ENCODE measurements around the gene PRICKLE3.
"Not testable (repeated sequence)": the region's sequence is repeated elsewhere in the genome, so short reads cannot be mapped to it uniquely, and the experiment has no call there.

PRICKLE3 gene

DNA sequence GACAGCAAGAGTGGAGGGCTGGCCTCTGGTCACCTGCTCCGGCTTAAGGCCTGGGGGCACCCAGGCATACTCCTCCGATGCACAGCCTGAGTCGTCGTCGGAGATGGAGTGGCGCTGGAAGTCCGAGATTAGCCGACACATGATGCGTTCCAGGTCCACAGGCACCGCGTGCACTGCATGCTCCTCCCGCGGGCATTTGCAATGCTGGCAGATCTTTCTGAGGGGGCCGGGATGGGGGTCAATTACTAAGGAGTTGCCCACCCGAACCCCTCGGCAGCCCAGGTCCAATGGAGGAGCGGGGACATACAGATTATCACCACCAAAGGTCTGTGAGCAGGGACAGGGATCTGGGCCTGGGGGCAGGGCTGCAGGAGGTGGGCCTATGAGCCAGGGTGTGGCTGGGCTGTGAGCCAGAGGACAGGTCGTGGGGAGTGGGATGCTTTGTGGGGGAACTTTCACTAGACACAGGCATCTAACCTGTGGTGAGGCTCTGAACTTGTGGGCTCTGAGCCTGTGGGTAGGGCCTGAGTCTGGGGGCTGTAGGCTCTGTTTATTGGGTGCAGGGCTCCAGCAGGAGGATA, 2.4 kb downstream of the PRICKLE3 start:
- DNase-seq (ENCODE audit: low read depth in 2 of 2, low spot score in 1 of 2), result no peak

DNA sequence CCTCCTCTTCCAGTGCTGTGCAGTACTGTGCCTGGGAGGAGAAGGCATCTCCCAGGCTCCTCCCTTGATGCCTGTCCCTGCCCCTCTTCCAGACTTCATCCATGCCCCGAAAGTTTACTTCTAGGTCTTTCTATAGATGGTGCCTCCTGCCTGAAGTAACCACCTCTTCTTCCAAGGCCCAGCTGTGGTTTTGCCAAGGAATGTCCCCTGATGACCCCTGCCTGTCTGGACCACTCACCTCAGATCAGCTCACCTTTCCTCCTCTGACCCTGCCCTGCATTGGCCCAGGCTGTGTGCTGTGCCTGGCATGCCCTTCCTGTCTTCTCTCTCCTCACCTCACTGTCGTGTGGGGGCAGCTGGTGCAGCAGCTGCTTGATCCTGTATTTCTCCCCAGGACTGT, 6.8 kb downstream of the PRICKLE3 start:
- no peak for DNase-seq (ENCODE audit: low read depth in 2 of 2, low spot score in 1 of 2)

DNA sequence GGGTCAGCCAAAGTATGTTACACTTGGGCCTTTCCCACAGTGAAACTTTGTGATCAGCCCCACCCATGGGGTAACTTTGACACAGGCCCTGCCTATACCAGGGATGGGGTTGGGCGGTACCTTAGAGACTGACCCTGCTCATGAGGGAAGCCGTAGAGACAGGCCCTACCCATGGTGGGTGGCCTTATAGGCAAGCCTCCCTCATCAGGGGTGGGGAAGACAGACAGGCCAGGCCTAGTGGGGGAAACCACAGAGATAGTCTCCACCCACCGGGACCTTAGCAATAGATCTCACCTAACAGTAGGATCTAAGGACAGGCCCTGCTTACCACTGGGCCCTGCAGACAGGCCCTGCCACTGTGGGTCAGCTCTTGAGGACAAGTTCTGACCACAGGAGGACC, 7.6 kb downstream of the PRICKLE3 start:
- DNase-seq (ENCODE audit: low read depth in 2 of 2, low spot score in 1 of 2), result no peak

GRCh38 chrX:49177873-49178480, 8.2 kb downstream of the PRICKLE3 start:
- DNase-seq (ENCODE audit: low read depth in 2 of 2, low spot score in 1 of 2), result no peak

DNA sequence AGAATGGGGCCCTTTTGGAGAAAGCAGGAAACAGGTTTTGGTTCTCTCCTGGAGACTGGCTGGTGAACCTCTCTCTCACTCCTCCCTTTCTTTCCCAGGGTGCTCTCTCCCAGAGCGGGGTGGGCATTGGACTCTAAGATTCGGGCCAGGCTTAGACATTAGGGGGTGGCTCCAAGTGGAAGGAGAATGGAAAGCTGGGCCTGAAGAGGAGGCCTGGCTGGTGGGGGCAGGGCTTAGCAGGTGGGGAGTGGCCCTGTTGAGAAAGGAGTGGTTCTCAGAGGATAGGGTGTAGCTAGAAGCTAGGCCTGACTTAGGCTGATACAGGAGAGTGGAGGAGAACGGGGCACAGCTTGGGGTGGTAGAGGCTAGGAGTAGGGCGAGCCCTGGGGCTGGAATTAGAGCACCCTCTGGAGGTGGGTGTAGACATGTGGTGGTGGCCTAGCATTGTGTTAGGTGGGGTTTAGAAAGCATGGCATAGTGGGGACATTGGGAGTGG, 8.8 kb downstream of the PRICKLE3 start:
- no peak for DNase-seq (ENCODE audit: low read depth in 2 of 2, low spot score in 1 of 2)

DNA sequence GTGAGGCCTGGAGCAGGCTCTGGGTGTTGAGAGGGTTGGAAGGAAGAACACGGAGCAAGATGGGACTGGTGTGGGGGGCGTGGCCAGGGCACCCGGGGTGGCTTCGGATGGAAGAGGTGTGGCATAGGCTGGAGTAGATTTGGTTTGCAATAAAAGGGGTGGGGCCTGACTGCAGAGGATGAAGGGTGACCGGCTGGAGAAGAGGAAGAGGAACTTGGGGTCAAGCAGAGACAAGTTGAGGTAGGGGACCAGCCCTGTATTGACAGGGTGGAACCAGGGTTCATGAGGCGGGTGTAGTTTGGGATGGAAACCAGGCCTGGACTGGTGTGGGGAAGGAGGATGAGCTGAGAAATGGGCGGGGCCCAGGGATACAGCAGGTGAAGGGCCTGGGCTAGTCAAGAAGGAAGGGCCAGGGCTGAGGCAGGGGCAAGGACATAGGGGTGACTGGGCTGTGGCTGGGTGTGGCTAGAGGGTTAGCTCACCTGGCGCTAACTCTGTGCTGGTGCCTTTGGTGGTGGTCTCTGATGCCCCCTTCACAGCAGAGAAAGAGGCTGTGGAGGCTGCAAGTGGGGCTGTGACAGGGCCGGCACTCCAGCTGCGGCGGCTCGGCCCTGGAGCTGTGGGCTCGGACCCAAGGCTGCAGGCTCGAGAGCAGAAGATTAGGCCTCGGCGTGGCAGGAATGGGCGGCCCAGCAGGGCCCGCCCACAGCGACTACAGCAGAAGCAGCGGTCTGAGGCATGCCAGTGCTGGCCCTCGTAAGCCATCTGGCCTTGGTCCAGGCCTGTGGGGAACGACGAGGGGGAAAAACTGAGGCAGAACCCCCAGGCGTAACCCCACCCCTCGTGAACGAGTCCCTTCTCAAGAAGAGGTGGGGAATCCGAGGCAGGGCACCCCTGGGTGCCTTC, 9.5 kb downstream of the PRICKLE3 start:
- DNase-seq (ENCODE audit: low read depth in 2 of 2, low spot score in 1 of 2), result no peak

DNA sequence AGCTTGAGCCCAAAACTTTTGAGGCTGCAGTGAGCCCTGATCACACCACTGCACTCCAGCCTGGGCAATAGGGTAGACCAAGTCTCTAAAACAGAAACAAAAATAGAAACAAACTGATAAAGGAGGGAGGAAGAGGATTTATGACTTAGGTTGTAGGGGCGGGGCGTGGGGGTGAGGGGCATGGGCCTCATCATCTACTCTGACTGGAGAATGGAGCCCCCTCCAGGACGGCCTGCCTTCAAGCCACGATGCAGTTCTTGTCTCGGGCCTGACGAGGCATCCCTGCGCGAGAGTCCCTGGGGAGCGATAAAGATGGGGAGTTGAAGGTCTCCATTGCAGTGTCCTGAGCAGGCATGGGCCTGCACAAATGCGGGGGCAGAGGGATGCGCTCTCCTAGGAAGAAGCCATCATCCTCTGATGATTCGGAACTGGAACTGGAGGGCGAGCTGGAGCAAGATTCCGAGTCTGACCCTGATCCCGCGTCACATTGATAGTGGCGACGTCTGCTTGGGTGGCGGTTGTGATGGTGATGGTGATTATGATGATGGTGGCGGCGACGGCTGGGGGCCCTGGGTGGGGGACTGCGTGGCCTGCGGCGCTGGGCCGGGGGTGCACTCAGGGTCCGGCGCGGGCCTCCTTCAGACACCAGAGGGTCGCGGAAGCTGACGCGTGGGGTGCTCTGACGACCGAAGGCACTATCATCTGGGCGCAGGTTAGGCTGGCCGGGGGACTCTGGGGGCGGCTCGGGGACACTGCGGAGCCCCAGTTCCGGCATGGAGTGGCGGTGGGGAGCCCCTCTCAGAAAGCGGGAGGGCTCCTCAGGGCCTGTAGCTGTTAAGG, 10.5 kb downstream of the PRICKLE3 start:
- DNase-seq (ENCODE audit: low read depth in 2 of 2, low spot score in 1 of 2), result no peak

- no peak for DNase-seq (ENCODE audit: low read depth in 2 of 2, low spot score in 1 of 2)
These were observed 11.4 kb downstream of the PRICKLE3 start for GRCh38 chrX:49174723-49175122.

- DNase-seq (ENCODE audit: low read depth in 2 of 2, low spot score in 1 of 2), result not testable (repeated sequence)
These were observed 12.6 kb downstream of the PRICKLE3 start for GRCh38 chrX:49173544-49173943.

DNA sequence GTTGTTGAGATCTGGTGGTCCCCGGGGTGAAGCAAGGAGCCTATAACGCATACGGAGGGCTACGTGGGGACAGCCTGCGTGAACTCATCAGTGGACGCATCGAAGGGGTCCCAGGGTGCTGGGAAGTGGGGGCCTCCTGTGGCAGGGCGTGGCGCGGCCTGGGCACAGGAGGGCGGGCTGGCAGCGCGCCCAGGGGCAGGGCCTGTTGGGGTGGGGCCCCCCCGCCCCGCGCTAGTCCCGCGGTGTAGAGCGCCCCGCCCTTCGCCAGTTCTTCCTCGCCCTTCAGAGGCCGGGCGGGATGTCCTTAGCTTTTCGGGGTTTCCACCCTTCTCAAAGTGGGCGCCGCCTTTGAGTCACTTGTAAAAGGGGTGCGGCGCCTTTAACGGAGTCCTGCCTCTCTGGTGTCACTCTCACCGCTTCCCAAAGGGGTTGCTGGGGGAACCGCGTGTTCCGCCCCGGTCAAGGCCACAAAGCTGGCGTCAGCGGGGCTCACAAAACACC, 13.8 kb downstream of the PRICKLE3 start:
- no peak for DNase-seq (ENCODE audit: low read depth in 2 of 2, low spot score in 1 of 2)

DNA sequence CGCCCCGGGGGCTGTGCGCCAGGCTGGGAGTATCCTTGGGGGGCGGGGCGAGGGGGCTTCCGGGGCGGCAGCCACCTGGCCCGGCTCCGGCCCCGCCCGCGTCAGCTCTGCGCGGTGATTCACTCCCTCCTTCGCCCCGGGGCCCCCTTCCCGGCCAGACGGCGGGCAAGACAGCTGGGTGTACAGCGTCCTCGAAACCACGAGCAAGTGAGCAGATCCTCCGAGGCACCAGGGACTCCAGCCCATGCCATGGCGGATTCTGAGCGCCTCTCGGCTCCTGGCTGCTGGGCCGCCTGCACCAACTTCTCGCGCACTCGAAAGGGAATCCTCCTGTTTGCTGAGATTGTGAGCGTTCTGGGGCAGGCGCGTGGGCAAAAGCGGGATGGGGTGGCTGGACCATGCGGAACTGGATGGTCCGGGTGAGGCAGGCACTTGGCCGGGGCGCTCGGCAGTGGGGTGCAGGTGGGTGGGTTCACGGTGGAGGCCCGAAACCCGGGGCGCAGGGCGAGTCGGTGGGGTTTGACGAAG, 14.4 kb downstream of the PRICKLE3 start, which contains the start of gene PLP2:
Gene PLP2, plus strand, starts transcription at position 147 of the 528 bp plus-strand sequence. Its CDS starts 103 bp downstream, at position 250.
- DNase-seq (ENCODE audit: low read depth in 2 of 2, low spot score in 1 of 2), result peak; percentile 42 to 62

GRCh38 chrX:49167740-49168108, 18.4 kb downstream of the PRICKLE3 start:
- no peak for DNase-seq (ENCODE audit: low read depth in 2 of 2, low spot score in 1 of 2)

DNA sequence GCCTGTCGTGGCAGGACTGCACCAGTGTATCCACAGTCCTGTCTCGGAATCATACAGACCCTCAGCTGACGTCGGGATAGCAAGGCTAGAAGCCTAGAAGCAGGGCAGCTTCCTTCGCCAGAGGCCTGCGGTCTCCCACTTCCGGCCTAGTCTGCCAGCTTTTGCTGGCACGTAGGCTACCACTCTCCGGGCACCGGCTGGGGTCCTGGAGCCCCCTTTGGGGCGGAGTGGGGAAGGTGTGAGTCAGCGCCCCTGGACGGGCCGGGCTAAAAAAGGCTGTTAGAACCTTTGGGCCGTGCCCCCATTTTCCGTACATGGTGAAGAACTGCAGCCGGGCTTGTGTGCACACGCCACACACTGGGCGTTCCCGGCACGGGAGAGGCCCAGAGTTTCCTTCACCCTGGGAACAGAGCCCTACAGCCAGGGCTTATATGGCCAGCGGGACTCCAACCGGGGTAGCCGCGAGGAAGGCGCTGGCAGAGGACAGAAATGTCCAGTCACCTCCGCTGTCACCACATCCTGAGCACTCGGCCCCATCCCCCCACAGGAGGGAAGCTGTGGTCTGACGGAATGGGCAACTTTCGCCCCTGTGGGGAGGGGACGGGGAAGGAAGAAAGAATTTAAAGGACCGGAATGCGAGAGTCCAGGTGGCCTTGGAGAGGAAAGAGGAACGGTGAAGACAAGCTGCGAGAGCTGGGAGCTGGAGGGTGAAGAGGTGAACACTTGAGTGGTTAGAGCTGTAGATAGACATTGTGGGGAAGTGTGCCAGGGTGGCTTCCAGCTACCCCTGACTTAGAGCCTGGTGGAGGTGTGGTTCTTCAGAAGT, 19.0 kb downstream of the PRICKLE3 start:
- peak; percentile 36 to 52 for DNase-seq (ENCODE audit: low read depth in 2 of 2, low spot score in 1 of 2)

DNA sequence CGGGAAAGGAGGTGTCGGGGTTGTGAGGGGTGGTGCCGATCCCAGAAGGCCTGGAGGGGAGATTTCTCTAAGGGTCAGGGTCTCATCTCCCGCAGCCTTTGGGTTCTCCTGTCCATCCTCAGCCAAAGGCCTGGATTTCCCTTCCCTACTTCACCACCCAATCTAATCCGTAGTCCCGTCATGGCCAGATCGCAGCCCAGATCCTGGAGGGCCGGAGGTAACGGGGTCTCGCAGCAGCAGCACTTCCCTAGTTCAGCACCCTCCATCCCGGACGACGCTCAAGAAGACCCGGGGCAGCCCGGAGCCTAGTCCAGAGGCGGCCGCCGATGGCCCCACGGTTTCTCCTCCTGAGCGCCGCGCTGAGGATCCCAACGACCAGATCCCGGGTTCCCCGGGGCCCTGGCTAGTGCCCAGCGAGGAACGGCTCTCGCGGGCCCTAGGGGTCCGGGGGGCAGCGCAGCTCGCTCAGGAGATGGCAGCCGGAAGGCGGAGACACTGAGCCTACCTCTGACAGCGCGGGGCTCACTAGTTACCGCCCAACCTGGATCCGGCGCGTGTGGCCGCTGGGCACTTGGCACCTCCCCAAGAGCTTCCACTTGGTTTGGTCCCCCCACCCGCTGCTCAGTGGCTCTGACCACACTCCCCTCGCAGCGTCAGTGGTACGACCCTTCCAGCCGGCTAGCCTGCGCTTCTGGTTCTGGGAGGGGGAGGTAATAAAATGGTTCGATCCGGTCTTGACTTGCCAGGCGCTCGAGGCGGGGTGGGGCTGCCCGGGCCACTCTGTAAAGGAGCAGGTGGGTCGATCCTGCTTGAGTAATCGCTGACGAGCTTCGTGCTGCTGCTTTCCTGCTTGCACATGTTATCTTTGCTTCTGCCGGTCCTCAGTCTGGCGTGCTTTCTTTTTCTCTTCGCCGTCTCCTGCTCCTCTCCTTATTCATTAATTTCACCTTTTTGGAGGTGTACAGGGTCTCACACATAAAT, 20.0 kb downstream of the PRICKLE3 start:
- no peak for DNase-seq (ENCODE audit: low read depth in 2 of 2, low spot score in 1 of 2)

GRCh38 chrX:49164589-49165360, 21.4 kb downstream of the PRICKLE3 start:
- DNase-seq (ENCODE audit: low read depth in 2 of 2, low spot score in 1 of 2), result no peak

DNA sequence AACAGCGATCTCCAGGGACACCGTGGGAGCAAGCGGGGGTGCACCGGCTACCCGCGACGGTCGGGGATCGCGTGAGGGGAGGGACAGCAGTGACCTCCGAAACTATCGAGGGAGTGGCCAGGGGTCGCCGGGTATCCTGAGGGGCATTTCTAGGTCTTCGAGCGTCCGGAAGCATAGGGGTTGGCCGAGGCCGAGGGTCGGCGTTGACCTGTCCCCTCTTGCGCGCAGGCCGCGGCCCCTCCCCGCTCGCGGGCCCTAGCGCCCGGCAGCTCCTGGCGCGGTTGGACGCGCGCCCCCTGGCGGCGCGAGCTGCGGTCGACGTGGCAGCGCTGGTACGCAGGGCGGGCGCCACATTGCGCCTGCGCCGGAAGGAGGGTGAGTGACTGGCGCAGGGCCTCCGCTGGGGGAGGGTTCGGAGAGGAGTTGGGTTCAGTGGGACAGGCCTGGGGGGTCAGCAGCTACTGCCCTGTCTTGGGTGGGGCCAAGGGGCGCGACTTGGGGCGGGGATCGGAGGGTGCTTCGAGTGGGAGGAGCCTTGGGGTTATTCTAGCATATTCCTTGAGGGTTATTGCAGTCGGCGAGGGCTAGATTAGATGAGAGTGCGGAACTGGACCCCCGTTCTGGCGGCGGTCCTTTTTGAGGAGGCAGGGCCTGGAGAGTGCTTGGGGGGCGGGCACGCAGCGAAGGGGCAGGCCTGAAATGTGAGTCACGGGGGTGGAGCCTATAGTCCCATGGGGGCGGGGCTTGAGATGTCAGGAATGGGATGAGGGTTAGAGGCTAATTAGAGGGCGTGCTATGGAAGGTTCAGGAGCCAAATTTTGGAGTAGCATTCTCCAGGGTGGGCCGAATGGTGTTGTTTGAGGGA, 22.4 kb downstream of the PRICKLE3 start:
- DNase-seq (ENCODE audit: low read depth in 2 of 2, low spot score in 1 of 2), result peak in 1 of 2 donors; percentile 59

- DNase-seq (ENCODE audit: low read depth in 2 of 2, low spot score in 1 of 2), result no peak
These were observed 23.6 kb downstream of the PRICKLE3 start, which contains the start of gene MAGIX for GRCh38 chrX:49162620-49163019. Gene MAGIX, plus strand, starts transcription at chrX:49162758. Its CDS starts 132 bp downstream, at chrX:49162890.

All from stimulated activated CD8-positive, alpha-beta memory T cell treated with anti-CD3 and anti-CD28 coated beads, Interleukin-4, amount 100 ng/mL, for 1 hour (primary cell).